Esophagus muscularis mucosa (tissue), 4 donors: Measurements from ENCODE around the gene ALS2CL. TPM values are rescaled to one million over a fixed set of nuclear protein-coding genes. Genes with fewer than 3 reads are reported as not detected.

Experiments used
- DNase-seq: peaks from one replicate; pipeline ENCODE4 v3.0.0-alpha.2; 2017; ENCODE audit errors: extremely low spot score
- H3K27ac ChIP-seq, 4 donors: fragments of 200-600 bp; sonication (generic); replicated peaks in 1 of 4; 1 replicate in 3 of 4; 2 replicates in 1 of 4; pipeline ENCODE4 v1.5.1; 2016 to 2019; ENCODE audit warnings: mild to moderate bottlenecking in 1 of 4
- H3K27me3 ChIP-seq, 4 donors: fragments of 200-600 bp; sonication (generic); one replicate each; pipeline versions ENCODE4 v1.5.1 to v1.6.0; 2016 to 2019
- H3K36me3 ChIP-seq, 4 donors: fragments of 200-600 bp; sonication (generic); one replicate each; pipeline ENCODE4 v1.5.1; 2016 to 2019
- H3K4me1 ChIP-seq, 4 donors: fragments of 200-600 bp; sonication (generic); one replicate each; pipeline ENCODE4 v1.5.1; 2016 to 2019
- H3K4me3 ChIP-seq, 4 donors: fragments of 200-600 bp; sonication (generic); 1 replicate in 2 of 4; 2 replicates in 2 of 4; pipeline ENCODE4 v1.5.1; 2016 to 2019; ENCODE audit warnings: mild to moderate bottlenecking in 4 of 4, moderate library complexity in 1 of 4
- H3K9me3 ChIP-seq, 4 donors: fragments of 200-600 bp; sonication (generic); 1 replicate in 3 of 4; 2 replicates in 1 of 4; pipeline ENCODE4 v1.5.1; 2016 to 2019
- CTCF ChIP-seq, 3 experiments: fragments of 200-600 bp in 2 of 3; fragments of 450-650 bp in 1 of 3; sonication (generic) in 2 of 3; IDR thresholded peaks; one replicate each; pipeline ENCODE4 v1.5.1; 2017 to 2019; ENCODE audit warnings: antibody characterized with exemption in 3 of 3, mild to moderate bottlenecking in 2 of 3, moderate library complexity in 1 of 3
- EP300 ChIP-seq: sonication (generic); formaldehyde crosslinking; IDR thresholded peaks from one replicate; pipeline ENCODE4 v1.6.1; 2017; ENCODE audit warnings: antibody characterized with exemption
- POLR2A ChIP-seq: fragments of 450-650 bp; IDR thresholded peaks from one replicate; pipeline ENCODE4 v1.6.1; 2017; ENCODE audit warnings: antibody characterized with exemption, moderate library complexity, mild to moderate bottlenecking, low read depth
- POLR2AphosphoS5 ChIP-seq, 2 donors: sonication (generic); formaldehyde crosslinking; IDR thresholded peaks; one replicate each; pipeline ENCODE4 v1.6.1; 2017; ENCODE audit warnings: antibody characterized with exemption in 2 of 2
- WGBS: methylation state at CpG from one replicate; pipeline ENCODE4 v1.1.5; 2018; 5-methylcytosine and 5-hydroxymethylcytosine counted together
- intact Hi-C: fragments of 100-400 bp; cut with DNase I; formaldehyde crosslinking; loops from one replicate; pipeline ENCODE4 v1.15.1; 2023
- total RNA-seq, 4 donors: library from RNA; depleted of rRNA; stranded (reverse); fragments of >200 nt; gene quantifications; one replicate each; pipeline versions ENCODE4 v1.1.0 to v1.2.1, GENCODE V29; 2016

The ALS2CL gene
- total RNA-seq, 4 donors from 2014 or later: 3.3 to 11.8 (median 10.8) TPM

GRCh38 chr3:46649436-46649835 is 44.0 kb downstream of the ALS2CL start:
- peaks cover 0 to 11% (median 4%) of the 10 kb centered on the region in 4 donors for H3K9me3 ChIP-seq
- H3K27ac ChIP-seq: no peak overlapping the region
- DNase-seq: no peak
- H3K36me3 ChIP-seq: no peaks in the 10 kb centered on the region
- TF ChIP-seq POLR2A (no peak), CTCF (IDR thresholded peaks at IDR 0.05) (no peak), EP300 (no peak)
- peaks cover 0 to 6% (median 0%) of the 10 kb centered on the region in 4 donors for H3K27me3 ChIP-seq
- no peaks in the 10 kb centered on the region for H3K4me1 ChIP-seq
- 73% methylated on average over 3 of the region's 3 CpGs for WGBS
- no peak overlapping the region for H3K4me3 ChIP-seq
- intact Hi-C loops: no loop called here

- Histone ChIP-seq H3K27ac (no peak overlapping the region), H3K9me3 (peaks cover 0 to 11% (median 4%) of the 10 kb centered on the region in 4 donors), H3K27me3 (no peaks in the 10 kb centered on the region), H3K4me1 (no peaks in the 10 kb centered on the region), H3K4me3 (no peak overlapping the region), H3K36me3 (no peaks in the 10 kb centered on the region)
- no peak for DNase-seq
- TF ChIP-seq POLR2AphosphoS5 (IDR thresholded peaks at IDR 0.05): no peak
- TF ChIP-seq CTCF (IDR thresholded peaks at IDR 0.05): no peak
- TF ChIP-seq EP300: no peak
- TF ChIP-seq POLR2A: no peak
- 67% methylated on average over 2 of the region's 2 CpGs for WGBS
- intact Hi-C loops: no loop called here
Observed at GRCh38 chr3:46648096-46648495, 45.4 kb downstream of the ALS2CL start.

DNA sequence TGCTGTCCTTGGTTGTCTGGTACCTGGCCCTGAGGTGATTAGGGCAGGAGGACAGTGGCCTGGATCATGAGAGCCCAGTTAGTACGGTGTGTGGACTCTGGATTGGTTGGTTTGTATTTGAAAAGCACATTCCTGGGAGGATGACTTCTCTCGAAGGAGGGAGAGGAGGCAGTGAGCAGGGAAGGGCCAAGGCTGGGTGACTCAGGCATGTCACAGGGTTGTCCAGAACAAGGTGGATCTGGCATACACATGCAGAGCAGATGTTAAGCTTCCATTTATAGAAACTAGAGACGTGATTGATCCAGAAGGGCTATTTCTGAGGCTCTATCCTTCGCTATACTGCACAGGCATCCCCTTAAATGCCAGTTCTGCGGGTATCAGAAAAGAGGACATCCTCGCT is 46.8 kb downstream of the ALS2CL start:
- intact Hi-C loops: no loop called here
- Histone ChIP-seq H3K9me3 (peaks cover 0 to 4% (median 1%) of the 10 kb centered on the region in 4 donors), H3K27me3 (no peaks in the 10 kb centered on the region), H3K27ac (no peak overlapping the region), H3K4me3 (no peak overlapping the region), H3K36me3 (no peaks in the 10 kb centered on the region), H3K4me1 (no peaks in the 10 kb centered on the region)
- no peak for TF ChIP-seq POLR2A
- no peak for TF ChIP-seq POLR2AphosphoS5 (IDR thresholded peaks at IDR 0.05)
- TF ChIP-seq CTCF (IDR thresholded peaks at IDR 0.05): no peak
- no peak for TF ChIP-seq EP300
- WGBS: 41% methylated on average over 4 of the region's 6 CpGs
- no peak for DNase-seq

DNA sequence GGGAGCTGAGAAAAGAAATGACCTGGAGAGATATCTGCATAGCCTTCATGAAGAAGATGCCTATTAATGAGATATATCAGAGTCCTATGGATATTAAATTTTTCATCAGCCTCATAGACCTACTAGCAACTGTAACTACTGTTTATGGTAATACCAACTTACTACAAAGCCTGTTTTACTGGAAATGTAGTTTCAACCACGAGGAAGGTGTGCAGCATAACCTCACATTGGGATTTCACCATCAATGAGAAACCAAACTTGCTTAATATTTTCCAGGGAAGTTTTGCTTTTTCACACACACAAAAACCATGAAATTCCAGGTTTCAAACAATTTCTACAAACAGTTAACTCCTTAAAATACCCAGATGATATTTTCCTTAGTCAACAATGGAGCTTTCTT is 49.8 kb downstream of the ALS2CL start:
- H3K27me3 ChIP-seq: peaks cover 0 to 4% (median 0%) of the 10 kb centered on the region in 4 donors
- H3K27ac ChIP-seq: no peak overlapping the region
- DNase-seq: no peak
- no peaks in the 10 kb centered on the region for H3K4me1 ChIP-seq
- intact Hi-C loops: no loop called here
- WGBS: 80% methylated on average over 1 of the region's 1 CpG
- H3K36me3 ChIP-seq: no peaks in the 10 kb centered on the region
- H3K9me3 ChIP-seq: peaks cover 0 to 19% (median 5%) of the 10 kb centered on the region in 4 donors
- TF ChIP-seq POLR2A (no peak), EP300 (no peak), POLR2AphosphoS5 (IDR thresholded peaks at IDR 0.05) (no peak), CTCF (IDR thresholded peaks at IDR 0.05) (no peak)
- no peak overlapping the region for H3K4me3 ChIP-seq

DNA sequence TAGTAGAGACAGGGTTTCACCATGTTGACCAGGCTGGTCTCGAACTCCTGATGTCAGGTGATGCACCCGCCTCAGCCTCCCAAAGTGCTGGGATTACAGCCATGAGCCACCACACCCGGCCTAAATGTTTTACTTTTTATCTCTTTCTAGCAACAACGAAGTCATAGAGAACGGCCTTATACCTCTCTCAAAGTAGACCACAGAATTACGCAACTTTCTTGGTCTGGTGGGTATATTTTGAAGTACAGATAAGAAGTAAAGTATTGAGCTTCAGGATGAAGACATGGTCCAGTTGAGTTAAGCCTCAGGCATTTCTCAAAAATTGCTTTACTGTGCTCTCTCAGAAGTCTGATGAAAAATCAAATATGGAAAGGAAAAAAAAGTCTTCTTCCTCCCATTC is 50.5 kb downstream of the ALS2CL start:
- Histone ChIP-seq H3K9me3 (peaks cover 0 to 19% (median 5%) of the 10 kb centered on the region in 4 donors), H3K4me1 (no peaks in the 10 kb centered on the region), H3K27me3 (peaks cover 0 to 4% (median 0%) of the 10 kb centered on the region in 4 donors), H3K27ac (no peak overlapping the region), H3K4me3 (no peak overlapping the region), H3K36me3 (no peaks in the 10 kb centered on the region)
- intact Hi-C loops: no loop called here
- TF ChIP-seq CTCF (IDR thresholded peaks at IDR 0.05) (no peak), EP300 (no peak), POLR2AphosphoS5 (IDR thresholded peaks at IDR 0.05) (no peak), POLR2A (no peak)
- no peak for DNase-seq
- WGBS: 93% methylated on average over 6 of the region's 6 CpGs
